Fibroblast of lung (primary cell): ENCODE data around the gene C22orf23.

Experiments used
- EZH2 ChIP-seq: IDR thresholded peaks from 2 replicates; pipeline ENCODE4 v1.5.1; 2012; ENCODE audit warnings: low read length, control low read depth, mild to moderate bottlenecking; ENCODE audit errors: missing control alignments
- TF ChIP-seq, protein P1 (sequence below), 2 donors: IDR thresholded peaks in 1 of 2; conservative IDR thresholded peaks in 1 of 2; 1 replicate in 1 of 2; 2 replicates in 1 of 2; pipeline ENCODE4 v1.5.1; 2011 to 2012; ENCODE audit warnings: low read length in 2 of 2, control low read depth in 1 of 2, inconsistent platforms in 1 of 2, low read depth in 1 of 2, mild to moderate bottlenecking in 1 of 2

DNA sequence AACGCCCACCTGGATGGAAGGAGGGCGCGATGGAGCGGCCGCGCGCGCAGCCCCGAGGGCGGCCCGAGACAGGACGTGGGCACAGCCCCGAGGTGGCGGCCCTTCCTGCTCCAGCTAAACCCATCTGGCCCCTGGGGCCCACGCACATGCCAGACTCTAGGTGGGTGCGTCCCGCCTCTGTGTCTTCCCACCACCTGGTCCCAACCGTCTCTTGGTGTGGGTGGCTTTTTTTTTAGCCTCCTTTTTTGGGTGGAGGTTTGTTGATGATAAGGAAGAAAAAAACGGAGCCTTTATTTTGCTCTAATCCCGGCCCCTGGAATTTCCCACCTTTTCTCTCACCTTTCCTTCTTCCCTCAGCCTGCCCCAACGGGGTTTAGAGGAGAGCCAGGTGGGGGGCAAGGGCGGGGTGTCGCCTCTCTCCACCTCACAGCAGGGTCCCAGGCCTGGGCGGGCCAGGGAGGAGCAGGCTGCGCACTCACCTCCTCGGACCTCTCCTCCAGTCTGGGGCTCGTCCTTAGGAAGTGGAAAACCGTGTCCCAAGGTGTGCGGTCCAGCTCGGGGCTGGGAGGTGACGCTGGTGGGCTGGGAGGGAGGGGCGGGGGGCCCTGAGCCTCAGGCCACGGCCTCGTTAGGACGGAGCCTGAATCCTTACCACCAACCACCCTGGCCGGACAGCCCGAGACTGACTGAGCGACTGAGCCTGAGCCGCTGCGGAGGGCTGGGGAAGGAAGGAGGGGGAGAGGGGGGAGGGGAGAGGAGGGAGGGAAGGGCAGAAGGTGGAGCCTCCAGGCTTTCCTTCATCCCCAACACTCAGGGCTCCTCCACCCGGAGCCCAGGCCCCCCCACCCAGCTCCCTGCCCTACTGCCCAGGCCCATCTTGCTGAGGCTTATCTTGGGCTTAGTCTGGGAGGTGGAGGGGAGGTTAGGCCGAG is 30.7 kb upstream of the C22orf23 start, which contains the start of gene SOX10:
- TF ChIP-seq, protein P1, sequence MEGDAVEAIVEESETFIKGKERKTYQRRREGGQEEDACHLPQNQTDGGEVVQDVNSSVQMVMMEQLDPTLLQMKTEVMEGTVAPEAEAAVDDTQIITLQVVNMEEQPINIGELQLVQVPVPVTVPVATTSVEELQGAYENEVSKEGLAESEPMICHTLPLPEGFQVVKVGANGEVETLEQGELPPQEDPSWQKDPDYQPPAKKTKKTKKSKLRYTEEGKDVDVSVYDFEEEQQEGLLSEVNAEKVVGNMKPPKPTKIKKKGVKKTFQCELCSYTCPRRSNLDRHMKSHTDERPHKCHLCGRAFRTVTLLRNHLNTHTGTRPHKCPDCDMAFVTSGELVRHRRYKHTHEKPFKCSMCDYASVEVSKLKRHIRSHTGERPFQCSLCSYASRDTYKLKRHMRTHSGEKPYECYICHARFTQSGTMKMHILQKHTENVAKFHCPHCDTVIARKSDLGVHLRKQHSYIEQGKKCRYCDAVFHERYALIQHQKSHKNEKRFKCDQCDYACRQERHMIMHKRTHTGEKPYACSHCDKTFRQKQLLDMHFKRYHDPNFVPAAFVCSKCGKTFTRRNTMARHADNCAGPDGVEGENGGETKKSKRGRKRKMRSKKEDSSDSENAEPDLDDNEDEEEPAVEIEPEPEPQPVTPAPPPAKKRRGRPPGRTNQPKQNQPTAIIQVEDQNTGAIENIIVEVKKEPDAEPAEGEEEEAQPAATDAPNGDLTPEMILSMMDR (conservative IDR thresholded peaks at IDR 0.05 in 1 of 2, IDR thresholded peaks at IDR 0.05 in 1 of 2; ENCODE audit: low read depth in 1 of 2, low read length in 2 of 2), result no peak
- no peak for TF ChIP-seq EZH2
